ENCODE data around the gene SLC12A6. TPM values are rescaled to one million over a fixed set of nuclear protein-coding genes. Genes with fewer than 3 reads are reported as not detected.

Gene SLC12A6
- total RNA-seq, 1 experiment from 2014 or later: 15.1 TPM

- ATAC-seq: no peak
- H3K79me2 ChIP-seq (ENCODE audit: insufficient read depth, low read length): no peaks in the 10 kb centered on the region
- no peak overlapping the region for H2AFZ ChIP-seq (ENCODE audit: low read depth, low read length, poor library complexity, severe bottlenecking)
- H3K9me2 ChIP-seq (ENCODE audit: insufficient read depth): no peaks in the 10 kb centered on the region
- H3K4me3 ChIP-seq (replicated peaks in 1 of 2; ENCODE audit: low read depth in 1 of 2, low read length in 2 of 2): no peak overlapping the region
- H3K4me2 ChIP-seq (ENCODE audit: low read length): no peak overlapping the region
- RAD21 ChIA-PET (ENCODE audit: low non-redundant PET in 1 of 2, low total read pairs in 2 of 2, uncharacterized antibody in 2 of 2, unreplicated experiment in 2 of 2): no interaction called here
- no peak overlapping the region for H3K9ac ChIP-seq (ENCODE audit: low read length)
- no peaks in the 10 kb centered on the region for H4K20me1 ChIP-seq (ENCODE audit: insufficient read depth)
- H3K27me3 ChIP-seq (ENCODE audit: insufficient read depth, low read length): no peaks in the 10 kb centered on the region
- H3K27ac ChIP-seq (ENCODE audit: low read depth, low read length): no peak overlapping the region
- POLR2A ChIA-PET: no interaction called here
- no peaks in the 10 kb centered on the region for H3K36me3 ChIP-seq (ENCODE audit: control insufficient read depth in 1 of 2, insufficient read depth in 2 of 2, low read length in 2 of 2)
- CTCF ChIA-PET: no interaction called here
- H3K9me3 ChIP-seq (ENCODE audit: control insufficient read depth in 1 of 2, insufficient read depth in 1 of 2, low read depth in 1 of 2, low read length in 2 of 2): no peaks in the 10 kb centered on the region
- no peak for DNase-seq (ENCODE audit: low read depth, low spot score)
- H3K4me1 ChIP-seq (ENCODE audit: control insufficient read depth in 1 of 2, insufficient read depth in 2 of 2, low read length in 2 of 2): peaks cover 18 to 33% of the 10 kb centered on the region in 2 experiments
- BruUV-seq (replicated peaks): no TSS peak
- no peak for TF ChIP-seq TCF7L2 (IDR thresholded peaks at IDR 0.05; ENCODE audit: borderline replicate concordance, extremely low read depth, insufficient read depth, insufficient read length)
- no peak for TF ChIP-seq JUND (IDR thresholded peaks at IDR 0.05)
- TF ChIP-seq ELF1 (IDR thresholded peaks at IDR 0.05; ENCODE audit: borderline replicate concordance, low read depth): no peak
- no peak for TF ChIP-seq EZH2phosphoT487 (IDR thresholded peaks at IDR 0.05; ENCODE audit: borderline replicate concordance)
- intact Hi-C loops (cut with micrococcal nuclease): no loop called here
Observed at GRCh38 chr15:34323217-34323616, 14.4 kb downstream of the SLC12A6 start.

GRCh38 chr15:34318277-34319079, 19.1 kb downstream of the SLC12A6 start:
- peak; percentile 50 for DNase-seq (ENCODE audit: low read depth, low spot score)
- BruUV-seq (replicated peaks): TSS peak; percentile 74
- POLR2A ChIA-PET: interaction anchor here (0.6 to 2.9 kb wide), 3 partner anchors 10 to 20 kb away, joined by 3 to 9 read pairs (median 4); partner anchors contain the start of gene SLC12A6
- peak overlapping the region; percentile 58 to 61 for H3K4me3 ChIP-seq (replicated peaks in 1 of 2; ENCODE audit: low read depth in 1 of 2, low read length in 2 of 2)
- peaks cover 26 to 43% of the 10 kb centered on the region in 2 experiments for H3K4me1 ChIP-seq (ENCODE audit: control insufficient read depth in 1 of 2, insufficient read depth in 2 of 2, low read length in 2 of 2)
- H2AFZ ChIP-seq (ENCODE audit: low read depth, low read length, poor library complexity, severe bottlenecking): peak overlapping the region; percentile 34
- H3K27me3 ChIP-seq (ENCODE audit: insufficient read depth, low read length): no peaks in the 10 kb centered on the region
- CTCF ChIA-PET: no interaction called here
- no peaks in the 10 kb centered on the region for H3K79me2 ChIP-seq (ENCODE audit: insufficient read depth, low read length)
- H3K9me3 ChIP-seq (ENCODE audit: control insufficient read depth in 1 of 2, insufficient read depth in 1 of 2, low read depth in 1 of 2, low read length in 2 of 2): no peaks in the 10 kb centered on the region
- no peaks in the 10 kb centered on the region for H3K9me2 ChIP-seq (ENCODE audit: insufficient read depth)
- no peaks in the 10 kb centered on the region for H4K20me1 ChIP-seq (ENCODE audit: insufficient read depth)
- intact Hi-C loops (cut with micrococcal nuclease): loop anchor here (10.0 kb wide), 1 partner anchor 46 kb away; the partner anchor contains the start of gene LPCAT4
- RAD21 ChIA-PET (ENCODE audit: low non-redundant PET in 1 of 2, low total read pairs in 2 of 2, uncharacterized antibody in 2 of 2, unreplicated experiment in 2 of 2): no interaction called here
- no peaks in the 10 kb centered on the region for H3K36me3 ChIP-seq (ENCODE audit: control insufficient read depth in 1 of 2, insufficient read depth in 2 of 2, low read length in 2 of 2)
- ATAC-seq: peak; percentile 94
- H3K9ac ChIP-seq (ENCODE audit: low read length): peak overlapping the region; percentile 54
- H3K27ac ChIP-seq (ENCODE audit: low read depth, low read length): no peak overlapping the region; the same call in 1 of the 2 replicates
- H3K4me2 ChIP-seq (ENCODE audit: low read length): peak overlapping the region; percentile 80
- TF ChIP-seq TCF7L2 (IDR thresholded peaks at IDR 0.05; ENCODE audit: borderline replicate concordance, extremely low read depth, insufficient read depth, insufficient read length) (no peak), YY1 (IDR thresholded peaks at IDR 0.05; ENCODE audit: extremely low read depth, insufficient replicate concordance, low read depth, low read length) (no peak), JUND (IDR thresholded peaks at IDR 0.05) (no peak), RAD21 (IDR thresholded peaks at IDR 0.05; ENCODE audit: low read depth) (no peak), REST (IDR thresholded peaks at IDR 0.05; ENCODE audit: low read depth) (no peak), ELF1 (IDR thresholded peaks at IDR 0.05; ENCODE audit: borderline replicate concordance, low read depth) (0 out of 2 replicates have a peak, but pooled peaks have one; percentile 13), ATF3 (IDR thresholded peaks at IDR 0.05) (no peak), MAX (IDR thresholded peaks at IDR 0.05) (peak; percentile 38; the same call in 1 of the 2 replicates), EGR1 (IDR thresholded peaks at IDR 0.05; ENCODE audit: low read depth) (no peak), CBX3 (IDR thresholded peaks at IDR 0.05; ENCODE audit: low read depth) (no peak), SIN3A (IDR thresholded peaks at IDR 0.05; ENCODE audit: low read depth) (no peak), CEBPB (IDR thresholded peaks at IDR 0.05; ENCODE audit: low read depth) (no peak)
